Stimulated activated CD4-positive, alpha-beta T cell treated with anti-CD3 and anti-CD28 coated beads, Interleukin-2, amount 100 ng/mL, for 48 hours (primary cell): ENCODE measurements around the gene SCPEP1.

Experiments used
- DNase-seq, 2 donors: peaks; one replicate each; pipeline ENCODE4 v3.0.0-alpha.2; 2020

The SCPEP1 gene

GRCh38 chr17:57044976-57045867, 67.3 kb downstream of the SCPEP1 start:
- no peak for DNase-seq

GRCh38 chr17:57045868-57046704, 68.2 kb downstream of the SCPEP1 start:
- DNase-seq = peak; percentile 16 to 18

GRCh38 chr17:57046749-57047148, 68.8 kb downstream of the SCPEP1 start:
- no peak for DNase-seq

- no peak for DNase-seq
These were observed 70.2 kb downstream of the SCPEP1 start for GRCh38 chr17:57048096-57048495.

- no peak for DNase-seq
These were observed 72.4 kb downstream of the SCPEP1 start for GRCh38 chr17:57050306-57050705.

GRCh38 chr17:57051886-57052361, 74.0 kb downstream of the SCPEP1 start:
- DNase-seq = no peak
